Right kidney (tissue), 1 donor: ENCODE data around the gene CBR3.

Source experiments
- DNase-seq: peaks from one replicate; pipeline ENCODE4 v3.0.0-alpha.2; 2016

CBR3 gene

GRCh38 chr21:36155603-36156338 is 20.9 kb downstream of the CBR3 start:
- DNase-seq = peak; percentile 79

- peak; percentile 94 for DNase-seq
Measured at GRCh38 chr21:36156339-36156814, 21.5 kb downstream of the CBR3 start.

- peak; percentile 93 for DNase-seq
Measured at GRCh38 chr21:36156815-36157670, 22.2 kb downstream of the CBR3 start, which contains the start of gene DOP1B. DOP1B (plus strand) TSS chr21:36156824; CDS start chr21:36164734, 7,910 bp downstream.

GRCh38 chr21:36159356-36159921 is 24.6 kb downstream of the CBR3 start:
- no peak for DNase-seq

GRCh38 chr21:36160850-36161178 is 25.9 kb downstream of the CBR3 start:
- no peak for DNase-seq

- DNase-seq = no peak
Measured at GRCh38 chr21:36162631-36163030, 27.8 kb downstream of the CBR3 start.

GRCh38 chr21:36163750-36164741 is 29.2 kb downstream of the CBR3 start:
- no peak for DNase-seq

- no peak for DNase-seq
Measured at GRCh38 chr21:36165356-36165755, 30.5 kb downstream of the CBR3 start.

- DNase-seq = no peak
Measured at GRCh38 chr21:36166705-36167104, 31.8 kb downstream of the CBR3 start.

GRCh38 chr21:36167541-36167940 is 32.7 kb downstream of the CBR3 start:
- DNase-seq = no peak

- no peak for DNase-seq
Measured at GRCh38 chr21:36169470-36170128, 34.7 kb downstream of the CBR3 start.

- no peak for DNase-seq
Measured at GRCh38 chr21:36170823-36171222, 35.9 kb downstream of the CBR3 start.

- no peak for DNase-seq
Measured at GRCh38 chr21:36171336-36171735, 36.5 kb downstream of the CBR3 start.

- DNase-seq = no peak
Measured at GRCh38 chr21:36171741-36172331, 37.0 kb downstream of the CBR3 start.

GRCh38 chr21:36174780-36175179 is 39.9 kb downstream of the CBR3 start:
- DNase-seq = no peak

GRCh38 chr21:36175771-36176565 is 41.1 kb downstream of the CBR3 start:
- DNase-seq = no peak

- DNase-seq = no peak
Measured at GRCh38 chr21:36178349-36178748, 43.5 kb downstream of the CBR3 start.

- DNase-seq = no peak
Measured at GRCh38 chr21:36179145-36179544, 44.3 kb downstream of the CBR3 start.

- DNase-seq = no peak
Measured at GRCh38 chr21:36180963-36181362, 46.1 kb downstream of the CBR3 start.
